Immature natural killer cell (primary cell): ENCODE results near the gene SHROOM1. TPM values are rescaled to one million over a fixed set of nuclear protein-coding genes. Genes with fewer than 3 reads are reported as not detected.
"Not testable (repeated sequence)": the region's sequence is repeated elsewhere in the genome, so short reads cannot be mapped to it uniquely, and the experiment has no call there.

ENCODE experiments used
- DNase-seq, 3 donors: peaks; one replicate each; pipeline ENCODE4 v3.0.0; 2022; ENCODE audit warnings: mixed read lengths in 1 of 3
- H3K27ac Mint-ChIP-seq, 6 donors: one replicate each; pipeline ENCODE4 v1.8.0; 2020; ENCODE audit warnings: mixed read lengths in 6 of 6, mild to moderate bottlenecking in 5 of 6, inconsistent platforms in 4 of 6, moderate library complexity in 3 of 6
- H3K27me3 Mint-ChIP-seq, 3 donors: one replicate each; pipeline ENCODE4 v1.8.0; 2020 to 2021; ENCODE audit warnings: low read depth in 3 of 3, mild to moderate bottlenecking in 3 of 3, mixed read lengths in 3 of 3, moderate library complexity in 3 of 3, inconsistent platforms in 1 of 3
- H3K36me3 Mint-ChIP-seq, 3 donors: one replicate each; pipeline ENCODE4 v1.8.0; 2020; ENCODE audit warnings: mixed read lengths in 3 of 3, inconsistent platforms in 2 of 3, mild to moderate bottlenecking in 2 of 3
- H3K4me1 Mint-ChIP-seq, 2 donors: one replicate each; pipeline ENCODE4 v1.8.0; 2020; ENCODE audit warnings: inconsistent platforms in 2 of 2, mild to moderate bottlenecking in 2 of 2, mixed read lengths in 2 of 2, moderate library complexity in 1 of 2
- H3K4me3 Mint-ChIP-seq, 5 donors: one replicate each; pipeline ENCODE4 v1.8.0; 2020; ENCODE audit warnings: mild to moderate bottlenecking in 5 of 5, mixed read lengths in 5 of 5, inconsistent platforms in 3 of 5, moderate library complexity in 3 of 5
- H3K9me3 Mint-ChIP-seq, 6 donors: one replicate each; pipeline ENCODE4 v1.8.0; 2020; ENCODE audit warnings: mild to moderate bottlenecking in 6 of 6, mixed read lengths in 6 of 6, inconsistent platforms in 4 of 6, moderate library complexity in 3 of 6
- polyA plus RNA-seq, 3 donors: library from polyadenylated mRNA; unstranded; fragments of 300-500 nt; fragmentation: Illumina TruSeq; gene quantifications; one replicate each; pipeline ENCODE4 v1.2.3, GENCODE V29; 2021

SHROOM1 gene
- polyA plus RNA-seq, 3 donors from 2014 or later: 1.4 TPM; not detected in 2

- H3K27ac Mint-ChIP-seq, DNase-seq, H3K9me3 Mint-ChIP-seq, H3K36me3 Mint-ChIP-seq, H3K4me3 Mint-ChIP-seq, H3K4me1 Mint-ChIP-seq: not testable (repeated sequence)
- H3K27me3 Mint-ChIP-seq: peaks cover 15 to 26% (median 21%) of the 10 kb centered on the region in 3 donors
Observed at GRCh38 chr5:132802685-132803066, 27.8 kb downstream of the SHROOM1 start.

GRCh38 chr5:132802044-132802684, 28.3 kb downstream of the SHROOM1 start:
- Mint-ChIP-seq H3K27ac (no peak overlapping the region), H3K4me1 (no peaks in the 10 kb centered on the region), H3K36me3 (no peaks in the 10 kb centered on the region), H3K27me3 (peaks cover 12 to 23% (median 17%) of the 10 kb centered on the region in 3 donors), H3K9me3 (no peaks in the 10 kb centered on the region), H3K4me3 (no peak overlapping the region)
- DNase-seq: no peak

GRCh38 chr5:132800545-132800944, 29.9 kb downstream of the SHROOM1 start:
- no peak for DNase-seq
- H3K4me3 Mint-ChIP-seq: no peak overlapping the region
- no peaks in the 10 kb centered on the region for H3K4me1 Mint-ChIP-seq
- peaks cover 12 to 20% (median 17%) of the 10 kb centered on the region in 3 donors for H3K27me3 Mint-ChIP-seq
- H3K36me3 Mint-ChIP-seq: no peaks in the 10 kb centered on the region
- no peaks in the 10 kb centered on the region for H3K9me3 Mint-ChIP-seq
- no peak overlapping the region for H3K27ac Mint-ChIP-seq

- H3K4me1 Mint-ChIP-seq: no peaks in the 10 kb centered on the region
- H3K27me3 Mint-ChIP-seq: peaks cover 10 to 15% (median 14%) of the 10 kb centered on the region in 3 donors
- H3K27ac Mint-ChIP-seq: no peak overlapping the region
- no peaks in the 10 kb centered on the region for H3K9me3 Mint-ChIP-seq
- H3K4me3 Mint-ChIP-seq: no peak overlapping the region
- no peak for DNase-seq
- no peaks in the 10 kb centered on the region for H3K36me3 Mint-ChIP-seq
Observed at GRCh38 chr5:132799392-132799791, 31.1 kb downstream of the SHROOM1 start.

GRCh38 chr5:132797651-132798050, 32.8 kb downstream of the SHROOM1 start:
- no peak overlapping the region for H3K4me3 Mint-ChIP-seq
- H3K36me3 Mint-ChIP-seq: no peaks in the 10 kb centered on the region
- H3K4me1 Mint-ChIP-seq: no peaks in the 10 kb centered on the region
- no peaks in the 10 kb centered on the region for H3K9me3 Mint-ChIP-seq
- no peak overlapping the region for H3K27ac Mint-ChIP-seq
- no peak for DNase-seq
- peaks cover 7 to 12% (median 10%) of the 10 kb centered on the region in 3 donors for H3K27me3 Mint-ChIP-seq

- no peak for DNase-seq
- Mint-ChIP-seq H3K27me3 (peaks cover 0 to 2% (median 2%) of the 10 kb centered on the region in 3 donors), H3K9me3 (no peaks in the 10 kb centered on the region)
Observed at GRCh38 chr5:132791026-132791425, 39.4 kb downstream of the SHROOM1 start.

GRCh38 chr5:132790201-132790865, 40.1 kb downstream of the SHROOM1 start:
- Mint-ChIP-seq H3K27me3 (peaks cover 0 to 2% (median 2%) of the 10 kb centered on the region in 3 donors), H3K27ac (no peak overlapping the region), H3K9me3 (no peaks in the 10 kb centered on the region), H3K4me1 (no peaks in the 10 kb centered on the region), H3K36me3 (no peaks in the 10 kb centered on the region), H3K4me3 (no peak overlapping the region)
- DNase-seq: no peak

More at GRCh38 chr5:132791026-132791425, 39.4 kb downstream of the SHROOM1 start:
- Mint-ChIP-seq H3K27ac (no peak overlapping the region), H3K4me3 (no peak overlapping the region), H3K36me3 (no peaks in the 10 kb centered on the region), H3K4me1 (no peaks in the 10 kb centered on the region)

GRCh38 chr5:132788990-132789886, 41.2 kb downstream of the SHROOM1 start:
- Mint-ChIP-seq H3K9me3 (no peaks in the 10 kb centered on the region), H3K27me3 (peaks cover 0 to 2% (median 2%) of the 10 kb centered on the region in 3 donors), H3K4me3 (no peak overlapping the region), H3K4me1 (no peaks in the 10 kb centered on the region), H3K27ac (no peak overlapping the region), H3K36me3 (no peaks in the 10 kb centered on the region)
- no peak for DNase-seq

- no peak for DNase-seq
- H3K4me1 Mint-ChIP-seq: no peaks in the 10 kb centered on the region
- H3K9me3 Mint-ChIP-seq: no peaks in the 10 kb centered on the region
- no peaks in the 10 kb centered on the region for H3K36me3 Mint-ChIP-seq
- peaks cover 0 to 3% (median 2%) of the 10 kb centered on the region in 3 donors for H3K27me3 Mint-ChIP-seq
- no peak overlapping the region for H3K27ac Mint-ChIP-seq
- H3K4me3 Mint-ChIP-seq: no peak overlapping the region
Observed at GRCh38 chr5:132788508-132788907, 41.9 kb downstream of the SHROOM1 start.

- H3K4me1 Mint-ChIP-seq: no peaks in the 10 kb centered on the region
- H3K27ac Mint-ChIP-seq: no peak overlapping the region
- H3K27me3 Mint-ChIP-seq: peaks cover 4 to 6% (median 6%) of the 10 kb centered on the region in 3 donors
- H3K9me3 Mint-ChIP-seq: no peaks in the 10 kb centered on the region
- DNase-seq: no peak
- H3K36me3 Mint-ChIP-seq: no peaks in the 10 kb centered on the region
- H3K4me3 Mint-ChIP-seq: no peak overlapping the region
Observed at GRCh38 chr5:132787076-132787475, 43.4 kb downstream of the SHROOM1 start.

- no peak for DNase-seq
- H3K36me3 Mint-ChIP-seq: no peaks in the 10 kb centered on the region
- no peaks in the 10 kb centered on the region for H3K9me3 Mint-ChIP-seq
- H3K27ac Mint-ChIP-seq: no peak overlapping the region
- no peaks in the 10 kb centered on the region for H3K4me1 Mint-ChIP-seq
- H3K27me3 Mint-ChIP-seq: peaks cover 6 to 11% (median 10%) of the 10 kb centered on the region in 3 donors
- H3K4me3 Mint-ChIP-seq: no peak overlapping the region
Observed at GRCh38 chr5:132785864-132786263, 44.6 kb downstream of the SHROOM1 start.

GRCh38 chr5:132785365-132785764, 45.1 kb downstream of the SHROOM1 start:
- Mint-ChIP-seq H3K36me3 (no peaks in the 10 kb centered on the region), H3K27ac (no peak overlapping the region), H3K4me3 (no peak overlapping the region), H3K27me3 (peaks cover 6 to 11% (median 10%) of the 10 kb centered on the region in 3 donors), H3K4me1 (no peaks in the 10 kb centered on the region), H3K9me3 (no peaks in the 10 kb centered on the region)
- no peak for DNase-seq

- no peaks in the 10 kb centered on the region for H3K36me3 Mint-ChIP-seq
- peaks cover 8 to 13% of the 10 kb centered on the region in 2 donors for H3K4me1 Mint-ChIP-seq
- peaks cover 6 to 14% (median 13%) of the 10 kb centered on the region in 3 donors for H3K27me3 Mint-ChIP-seq
- no peak overlapping the region for H3K4me3 Mint-ChIP-seq
- no peaks in the 10 kb centered on the region for H3K9me3 Mint-ChIP-seq
- DNase-seq: no peak
- no peak overlapping the region for H3K27ac Mint-ChIP-seq
Observed at GRCh38 chr5:132782101-132782500, 48.3 kb downstream of the SHROOM1 start.

GRCh38 chr5:132781029-132781428, 49.4 kb downstream of the SHROOM1 start:
- H3K27ac Mint-ChIP-seq: no peak overlapping the region
- H3K27me3 Mint-ChIP-seq: peaks cover 6 to 14% (median 13%) of the 10 kb centered on the region in 3 donors
- no peaks in the 10 kb centered on the region for H3K36me3 Mint-ChIP-seq
- peaks cover 10 to 16% of the 10 kb centered on the region in 2 donors for H3K4me1 Mint-ChIP-seq
- no peak for DNase-seq
- no peak overlapping the region for H3K4me3 Mint-ChIP-seq
- H3K9me3 Mint-ChIP-seq: no peaks in the 10 kb centered on the region
